GM18511 (cell line): ENCODE measurements around the gene CRAT.

Source experiments
- ATAC-seq: cut with Tn5 transposase; IDR thresholded peaks from one replicate; pipeline ENCODE4 v1.9.1; 2021; ENCODE audit warnings: mild to moderate bottlenecking, moderate library complexity; ENCODE audit not compliant: unreplicated experiment

Gene CRAT

DNA sequence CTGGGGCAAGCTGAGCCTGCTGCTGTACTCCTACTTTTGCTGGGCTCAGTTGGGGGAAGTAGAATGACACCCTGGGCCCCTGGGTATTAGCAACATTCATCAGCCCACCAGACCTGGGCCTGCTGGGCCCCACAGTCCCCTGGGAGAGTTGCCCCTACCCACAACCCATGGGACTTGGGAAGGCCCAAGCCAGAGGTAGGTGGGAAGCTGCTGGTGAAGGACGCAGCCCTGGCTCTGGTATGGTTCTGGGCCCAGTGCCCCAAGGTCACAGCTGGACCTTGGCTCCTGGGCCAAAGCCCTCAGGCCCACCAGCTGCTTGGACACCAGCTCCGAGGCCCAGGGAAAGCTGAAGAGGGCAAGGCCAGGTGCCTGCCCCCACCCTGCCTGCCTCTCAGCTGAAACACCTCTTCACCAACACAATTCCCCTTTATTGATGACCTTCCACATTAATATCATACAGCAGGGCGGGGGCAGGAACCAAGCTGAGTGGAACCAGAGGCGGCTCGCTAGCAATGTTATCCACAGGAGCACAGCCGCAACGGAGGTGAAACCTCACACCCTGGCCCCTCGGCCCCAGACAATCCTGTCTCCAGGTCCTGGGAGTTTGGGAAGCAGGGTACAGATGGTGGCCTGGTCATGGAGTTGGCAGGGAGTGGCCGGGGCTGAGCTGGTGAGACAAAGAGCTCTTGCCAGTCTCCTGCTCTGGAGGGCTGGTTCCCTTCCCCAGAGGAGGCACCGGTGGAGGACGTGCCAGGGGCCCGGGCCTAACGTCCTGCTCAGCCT, 16.0 kb downstream of the CRAT start:
- no peak for ATAC-seq

DNA sequence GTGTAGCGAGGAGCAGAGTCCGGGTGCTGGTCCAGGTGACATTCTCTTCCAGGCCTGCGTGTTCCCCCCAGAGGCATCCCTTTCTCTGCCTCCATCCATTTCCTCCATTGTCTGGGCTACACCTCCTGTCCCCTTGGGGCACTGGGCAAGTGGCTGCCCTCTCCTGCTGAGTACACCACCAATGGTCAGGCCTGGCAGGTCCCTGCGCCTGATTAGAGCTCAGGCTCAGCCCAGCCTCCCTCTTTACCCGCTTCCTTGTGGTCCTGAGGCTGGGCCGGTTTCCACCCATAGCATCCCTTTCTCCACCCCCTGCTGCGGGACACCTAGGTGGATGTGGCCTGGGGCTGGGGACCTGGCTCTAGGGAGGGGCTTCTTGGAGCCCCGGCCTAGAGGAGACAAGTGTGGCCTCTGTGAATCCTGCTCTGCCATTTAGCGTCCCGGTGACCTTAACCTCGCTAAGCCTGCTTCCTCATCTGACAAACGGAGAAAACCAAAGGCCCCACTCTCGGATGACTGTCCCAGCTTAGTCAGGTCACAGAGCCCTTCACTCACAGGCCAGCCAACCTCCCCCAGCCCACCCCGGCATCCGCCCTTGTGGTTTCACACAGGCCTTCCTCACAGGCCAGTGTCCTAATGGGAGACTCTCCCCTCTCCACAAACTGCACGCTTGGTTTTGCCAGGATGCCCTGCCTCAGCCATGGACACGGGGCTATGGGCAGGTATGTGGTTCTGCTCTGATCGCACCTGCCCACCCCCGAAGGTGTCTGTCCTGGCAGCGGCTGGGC, 16.8 kb downstream of the CRAT start:
- ATAC-seq = no peak

DNA sequence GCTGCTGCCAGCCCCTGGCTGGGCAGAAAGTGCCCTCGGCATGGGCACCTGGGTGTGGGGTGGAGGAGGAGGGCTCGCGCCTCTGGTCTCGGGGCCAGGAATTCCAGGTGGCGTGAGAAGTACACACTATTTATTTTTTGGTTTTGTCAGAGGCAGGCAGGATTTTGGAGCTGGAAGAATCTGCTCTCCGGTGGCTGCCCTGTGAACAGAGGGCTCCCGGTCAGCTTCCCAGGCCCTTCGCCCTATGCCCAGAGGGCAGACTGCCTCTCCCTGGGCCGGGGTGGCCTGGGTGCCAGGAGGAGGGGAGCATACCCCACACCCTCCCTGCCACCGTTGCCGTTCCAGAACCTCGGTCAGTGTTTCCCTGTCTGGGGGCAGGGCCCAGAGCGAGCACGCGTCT, 21.3 kb downstream of the CRAT start:
- no peak for ATAC-seq

DNA sequence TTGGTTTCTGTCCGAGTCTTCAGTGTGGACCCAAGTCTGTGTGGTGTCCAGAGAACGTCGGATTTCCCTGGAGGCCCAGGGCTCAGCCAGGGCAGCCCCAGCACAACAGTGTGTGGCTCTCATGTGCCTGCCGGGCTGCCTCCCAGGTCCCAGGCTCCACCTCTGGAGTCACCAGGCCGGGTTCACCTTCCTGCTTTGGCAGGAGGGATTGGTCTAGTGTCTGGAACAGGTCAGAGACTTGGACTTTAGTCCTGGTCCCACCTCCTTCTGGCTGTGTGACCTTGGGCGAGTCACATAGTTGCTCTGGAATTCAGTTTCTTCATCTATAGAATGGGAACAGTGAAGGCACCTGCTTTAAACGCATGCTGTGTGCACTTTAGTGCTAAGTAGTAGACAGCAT, 26.5 kb downstream of the CRAT start:
- no peak for ATAC-seq

DNA sequence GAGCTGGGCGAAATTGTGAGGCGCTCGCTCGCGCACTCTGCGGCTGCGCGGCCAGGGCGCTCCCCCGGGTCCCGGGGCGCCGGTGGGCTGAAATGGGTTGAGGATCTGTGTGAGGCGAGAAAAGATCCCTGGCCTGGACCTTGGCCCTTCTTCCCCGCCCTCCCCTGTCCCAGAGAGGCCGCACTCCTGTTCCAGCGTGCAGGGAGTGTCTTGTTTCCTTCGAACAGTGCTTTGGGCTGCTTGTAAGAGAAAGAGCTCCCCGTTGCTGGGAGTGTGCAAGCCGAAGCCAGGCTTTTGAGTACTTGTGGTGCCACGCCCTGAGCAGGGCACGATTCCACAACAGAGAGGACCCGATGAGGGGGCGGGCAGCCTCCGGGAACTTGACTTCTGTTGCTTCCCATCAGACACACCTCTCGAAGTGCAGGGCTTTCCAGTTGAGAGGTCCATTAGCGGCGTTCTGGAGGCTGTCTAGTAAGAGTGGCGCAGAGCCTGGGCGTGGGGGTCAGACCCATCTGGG, 29.1 kb downstream of the CRAT start:
- no peak for ATAC-seq

DNA sequence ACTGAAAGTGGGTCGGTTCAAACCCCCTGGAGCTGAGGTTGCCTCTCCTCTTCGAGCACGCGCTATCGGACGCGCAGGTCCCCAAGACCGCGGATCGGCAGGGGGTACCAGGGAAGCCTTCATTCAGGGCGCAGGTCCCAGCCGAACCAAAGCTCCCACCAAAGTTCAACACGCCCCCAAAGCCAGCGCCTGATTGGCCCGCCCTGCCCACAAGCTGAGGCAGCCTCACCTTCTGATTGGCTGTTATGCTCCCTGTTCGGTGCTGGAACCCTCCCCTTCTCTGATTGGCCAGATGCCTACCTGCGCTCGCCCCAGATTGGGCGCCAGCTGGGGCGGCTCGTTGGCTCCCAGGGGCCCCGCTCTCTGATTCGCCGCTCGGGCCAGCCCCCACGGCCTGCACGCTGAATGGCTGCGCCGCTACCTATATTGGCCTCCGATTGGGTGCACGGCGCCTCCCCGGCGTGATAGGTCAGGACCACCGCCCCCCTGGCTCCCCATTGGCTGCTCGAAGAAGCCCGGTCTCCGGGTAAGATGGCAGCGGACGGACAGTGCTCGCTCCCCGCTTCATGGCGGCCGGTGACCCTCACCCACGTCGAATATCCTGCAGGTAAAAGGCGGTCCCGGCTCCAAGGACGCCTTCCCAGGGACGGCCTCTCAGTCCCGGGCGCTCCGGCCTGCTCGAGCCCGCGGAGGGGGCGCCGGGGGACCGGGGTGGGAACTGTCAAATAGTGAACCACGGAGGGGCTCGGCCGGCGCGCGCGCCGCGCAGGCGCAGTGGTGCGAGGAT, 29.8 kb downstream of the CRAT start, which contains the start of gene DOLPP1:
DOLPP1 (plus strand) TSS at position 511 of the 787 bp plus-strand sequence; CDS start at position 532, 21 bp downstream.
- peak; percentile 95 for ATAC-seq

DNA sequence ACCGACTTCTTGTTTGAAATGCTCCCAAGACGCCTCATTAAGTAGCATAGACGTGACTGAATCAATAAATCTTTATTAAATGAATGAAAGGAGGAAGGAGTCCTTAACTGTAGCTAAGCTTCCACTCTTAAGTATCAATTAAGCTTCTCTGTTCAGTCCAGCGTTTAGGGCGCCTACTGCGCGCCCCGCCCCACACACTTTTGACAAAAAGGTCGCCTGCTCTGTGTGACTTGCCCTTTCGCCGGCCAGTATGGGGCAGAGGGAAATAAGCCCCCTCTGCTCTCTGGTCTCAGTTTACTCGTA, 30.3 kb downstream of the CRAT start:
- ATAC-seq = no peak

DNA sequence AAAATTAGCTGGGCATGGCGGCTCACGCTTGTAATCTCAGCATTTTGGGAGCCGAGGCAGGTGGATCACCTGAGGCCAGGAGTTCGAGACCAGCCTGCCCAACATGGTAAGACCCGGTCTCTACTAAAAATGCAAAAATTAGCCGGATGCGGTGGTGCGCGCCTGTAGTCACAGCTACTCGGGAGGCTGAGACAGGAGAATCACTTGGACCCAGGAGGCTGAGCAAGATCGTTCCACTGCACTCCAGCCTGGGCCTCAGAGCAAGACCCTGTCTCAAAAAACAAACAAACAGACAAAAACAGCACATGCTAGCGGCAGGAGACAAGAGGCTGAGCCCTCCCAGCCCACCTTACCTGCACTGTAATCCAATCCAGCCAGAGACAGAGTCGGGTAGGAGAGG, 30.8 kb downstream of the CRAT start:
- no peak for ATAC-seq

DNA sequence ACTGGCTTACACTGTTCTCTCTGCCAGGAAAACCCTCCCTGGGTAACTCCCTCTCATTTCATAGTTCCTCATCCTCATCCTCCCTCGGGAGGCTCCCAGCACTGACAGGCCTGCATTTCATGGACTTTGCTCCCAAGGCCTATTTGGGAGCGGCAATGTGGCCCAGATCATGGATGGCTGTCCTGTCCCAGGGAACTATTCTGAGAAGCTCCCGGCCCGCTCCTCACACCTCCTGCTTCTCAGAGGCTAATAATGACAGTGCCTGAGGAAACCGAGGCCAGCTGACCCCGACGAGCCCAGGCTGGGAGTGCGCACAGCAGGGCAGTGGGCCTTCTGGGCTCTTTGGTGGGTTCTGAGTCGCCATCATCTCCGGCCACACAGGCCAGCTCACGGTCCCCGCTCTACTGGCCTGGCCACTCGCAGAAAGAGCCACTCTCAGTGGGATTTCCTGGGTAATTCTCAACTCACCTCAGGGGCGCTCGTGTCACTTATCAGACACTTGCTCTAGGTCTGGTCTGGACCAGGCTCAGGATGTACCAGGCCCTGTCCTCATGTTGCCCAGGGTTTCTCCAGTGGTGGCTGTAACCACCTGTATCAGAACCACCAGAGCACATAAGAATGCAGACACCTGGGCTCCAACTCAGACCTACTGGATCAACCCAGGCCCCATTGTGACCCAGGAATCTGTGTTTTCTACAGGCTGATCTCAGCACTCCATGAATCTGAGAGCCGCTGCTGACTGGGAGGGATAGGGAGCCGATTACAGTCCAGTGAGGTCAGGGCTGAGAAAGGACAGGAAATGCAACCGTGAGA, 31.7 kb downstream of the CRAT start:
- no peak for ATAC-seq

DNA sequence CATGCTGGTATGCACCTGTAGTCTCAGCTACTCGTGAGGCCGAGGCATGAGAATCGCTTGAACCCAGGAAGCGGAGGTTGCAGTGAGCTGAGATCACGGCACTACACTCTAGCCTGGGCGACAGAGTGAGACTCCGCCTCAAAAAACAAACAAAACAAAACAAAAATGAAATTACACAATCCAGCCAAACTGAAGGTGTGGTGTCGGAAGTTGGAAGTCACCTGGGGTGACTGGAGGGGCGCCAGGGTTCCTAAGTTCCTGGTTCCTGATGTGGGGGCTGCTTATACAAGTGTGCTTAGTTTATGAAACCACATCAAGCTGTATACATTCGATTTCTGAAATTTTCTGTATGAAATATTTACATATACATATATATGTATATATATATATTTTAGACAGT, 33.4 kb downstream of the CRAT start:
- ATAC-seq = no peak

DNA sequence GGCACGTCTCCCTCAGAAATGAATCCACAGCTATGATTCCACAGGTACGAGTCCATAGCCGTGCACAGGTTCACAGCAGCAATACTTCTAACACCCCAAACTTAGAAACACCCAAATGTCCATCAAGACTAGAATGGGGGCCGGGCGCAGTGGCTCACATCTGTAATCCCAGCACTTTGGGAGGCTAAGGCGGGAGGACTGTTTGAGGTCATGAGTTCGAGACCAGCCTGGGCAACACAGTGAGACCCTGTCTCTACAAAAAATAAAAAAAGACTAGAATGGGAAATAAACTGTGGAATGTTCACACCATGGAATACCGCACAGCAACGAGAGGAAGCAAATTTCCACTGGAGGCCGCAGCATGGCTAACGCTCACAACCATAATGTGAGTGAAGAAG, 34.0 kb downstream of the CRAT start:
- ATAC-seq = no peak

DNA sequence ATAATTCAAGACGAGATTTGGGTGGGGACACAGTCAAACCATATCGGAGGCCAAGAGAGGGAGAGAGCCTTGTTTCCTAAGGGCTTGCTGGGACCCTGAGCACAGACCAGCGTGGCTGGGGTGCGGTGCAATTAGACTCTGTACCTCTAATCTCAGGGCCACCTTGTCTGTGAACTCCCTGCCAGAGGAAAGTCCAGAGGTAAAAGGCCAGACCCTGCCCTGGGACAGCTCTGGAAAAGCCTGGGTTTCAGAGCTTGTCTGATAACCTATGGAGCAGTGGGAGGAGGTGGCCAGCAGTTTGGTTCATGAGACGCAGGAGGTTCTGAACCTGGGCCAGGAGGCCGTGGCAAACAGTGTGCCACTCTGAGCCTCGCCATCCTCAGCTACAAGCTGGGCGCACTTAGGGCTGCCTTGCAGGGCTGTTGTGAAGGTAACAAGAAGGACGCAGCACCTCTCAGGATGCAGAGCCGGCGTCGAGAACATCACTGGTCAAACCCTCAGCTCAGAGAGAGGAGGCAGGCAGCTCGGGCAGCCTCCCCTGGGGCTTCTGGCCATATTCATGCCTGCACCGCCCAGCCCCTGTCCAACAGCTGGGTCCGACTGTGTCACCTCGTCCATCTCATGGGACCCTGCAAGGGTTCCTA, 34.5 kb downstream of the CRAT start:
- ATAC-seq = no peak

DNA sequence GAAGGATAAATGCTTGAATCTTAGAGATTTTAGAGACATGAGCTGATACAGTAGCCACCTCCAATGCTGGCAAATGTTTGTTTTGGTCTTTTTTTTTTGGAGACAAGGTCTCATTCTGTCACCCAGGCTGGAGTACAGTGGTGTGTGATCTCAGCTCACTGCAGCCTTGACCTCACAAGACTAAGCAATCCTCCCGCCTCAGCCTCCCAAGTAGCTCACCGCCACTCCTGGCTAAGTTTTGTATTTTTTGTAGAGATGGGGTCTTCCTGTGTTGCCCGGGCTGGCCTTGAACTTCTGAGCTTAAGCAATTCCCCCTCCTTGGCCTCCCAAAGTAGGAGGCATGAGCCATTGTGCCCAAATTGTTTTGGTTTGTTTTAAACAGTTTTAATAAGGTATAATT, 36.5 kb downstream of the CRAT start:
- no peak for ATAC-seq

DNA sequence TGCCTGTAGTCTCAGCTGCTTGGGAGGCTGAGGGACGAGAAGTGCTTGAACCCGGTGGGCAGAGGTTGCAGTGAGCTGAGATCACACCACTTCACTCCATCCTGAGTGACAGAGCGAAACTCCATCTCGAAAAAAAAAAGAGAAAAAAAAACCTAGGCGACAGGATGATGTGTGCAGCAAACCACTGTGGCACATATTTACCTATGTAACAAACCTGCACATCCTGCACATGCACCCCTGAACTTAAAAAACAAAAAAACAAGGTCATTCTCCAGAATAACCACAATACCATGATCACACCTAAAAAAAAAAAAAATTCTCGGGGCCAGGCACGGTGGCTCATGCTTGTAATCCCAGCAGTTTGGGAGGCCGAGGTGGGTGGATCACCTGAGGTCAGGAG, 37.2 kb downstream of the CRAT start:
- no peak for ATAC-seq

DNA sequence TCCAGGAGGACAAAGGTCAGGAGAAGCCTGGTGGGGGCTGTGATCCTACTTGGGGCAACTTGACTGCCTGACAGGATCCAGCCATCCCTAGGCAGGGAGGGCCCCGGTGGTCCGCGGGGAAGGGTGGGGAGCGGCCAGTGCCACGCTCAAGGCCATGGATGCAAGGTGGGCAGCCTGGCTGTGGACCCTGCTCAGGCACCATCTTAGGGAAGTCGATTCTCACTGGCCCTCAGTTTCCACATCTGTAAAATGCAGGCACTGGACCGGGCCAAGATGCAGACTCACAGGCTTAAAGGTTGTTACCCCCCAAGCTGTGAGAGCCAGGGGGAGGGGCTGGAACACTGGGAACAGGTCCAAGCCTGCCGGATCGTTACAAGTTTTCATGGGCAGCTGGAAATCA, 38.4 kb downstream of the CRAT start:
- ATAC-seq = no peak

DNA sequence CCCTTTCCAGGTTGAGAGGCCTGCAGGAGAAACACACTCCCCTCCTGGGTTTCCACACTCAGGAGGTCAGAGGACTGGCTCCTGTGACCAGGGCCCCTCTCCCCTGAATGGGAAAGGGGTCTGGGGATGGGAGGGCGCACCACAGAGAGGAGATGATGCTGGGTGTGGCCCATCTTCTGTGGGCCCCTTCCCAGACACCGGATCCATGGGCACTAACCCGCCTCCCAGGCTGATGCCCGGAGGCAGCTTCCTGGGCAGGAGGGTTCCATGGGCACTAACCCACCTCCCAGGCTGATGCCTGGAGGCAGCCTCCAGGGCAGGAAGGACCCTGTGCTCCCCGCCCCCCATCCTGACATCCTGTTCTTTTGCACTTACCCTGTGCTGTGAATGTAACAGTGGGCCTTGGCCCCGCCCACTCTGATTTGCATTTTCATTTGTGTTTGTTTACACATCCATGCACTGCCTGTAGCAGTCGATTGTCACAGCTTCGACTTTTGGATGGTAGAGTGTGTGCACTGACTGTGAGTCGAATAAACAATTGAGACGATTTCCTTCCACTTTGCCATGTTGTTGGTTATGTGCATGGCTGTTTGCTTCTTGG, 39.0 kb downstream of the CRAT start:
- no peak for ATAC-seq

DNA sequence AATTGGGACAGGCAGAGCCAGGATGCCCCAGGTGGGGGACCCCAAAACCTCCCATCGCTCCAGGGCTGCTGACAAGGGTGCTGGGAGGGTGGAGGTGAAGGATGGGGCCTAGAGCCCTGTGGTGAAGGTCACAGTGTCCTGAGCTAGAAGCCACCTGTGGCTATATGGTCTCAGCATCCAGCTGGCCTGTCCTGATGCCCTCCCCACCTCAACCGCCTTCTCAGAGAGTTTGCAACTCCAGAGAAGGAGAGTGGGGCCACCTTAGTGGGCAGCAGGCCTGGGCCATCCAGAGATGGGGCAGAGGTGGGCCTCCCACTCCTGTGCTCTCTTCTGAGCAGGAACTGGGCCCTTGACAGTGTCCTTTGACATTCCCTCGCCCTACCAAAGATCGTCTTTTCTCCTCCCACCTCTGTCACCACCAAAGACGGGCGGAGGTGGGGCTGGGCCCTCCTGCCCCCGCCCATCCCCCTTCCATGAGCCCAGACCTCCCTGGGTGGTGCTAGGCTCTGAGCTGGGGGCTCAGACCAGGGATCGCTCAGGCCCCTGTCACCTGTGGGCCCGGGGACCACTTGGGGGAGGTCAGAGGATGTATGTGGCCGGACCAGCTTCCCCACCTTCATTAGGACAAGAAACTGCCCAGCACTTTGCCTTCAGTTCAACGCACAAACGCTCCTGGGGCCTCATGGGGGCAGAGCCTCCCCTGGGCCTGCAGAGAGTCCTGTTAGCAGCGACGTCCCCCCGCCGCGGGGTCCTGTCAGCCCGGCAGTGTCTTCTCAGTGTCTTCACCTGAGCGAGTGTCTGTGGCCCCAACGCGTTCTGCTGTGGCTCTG, 39.7 kb downstream of the CRAT start:
- no peak for ATAC-seq

DNA sequence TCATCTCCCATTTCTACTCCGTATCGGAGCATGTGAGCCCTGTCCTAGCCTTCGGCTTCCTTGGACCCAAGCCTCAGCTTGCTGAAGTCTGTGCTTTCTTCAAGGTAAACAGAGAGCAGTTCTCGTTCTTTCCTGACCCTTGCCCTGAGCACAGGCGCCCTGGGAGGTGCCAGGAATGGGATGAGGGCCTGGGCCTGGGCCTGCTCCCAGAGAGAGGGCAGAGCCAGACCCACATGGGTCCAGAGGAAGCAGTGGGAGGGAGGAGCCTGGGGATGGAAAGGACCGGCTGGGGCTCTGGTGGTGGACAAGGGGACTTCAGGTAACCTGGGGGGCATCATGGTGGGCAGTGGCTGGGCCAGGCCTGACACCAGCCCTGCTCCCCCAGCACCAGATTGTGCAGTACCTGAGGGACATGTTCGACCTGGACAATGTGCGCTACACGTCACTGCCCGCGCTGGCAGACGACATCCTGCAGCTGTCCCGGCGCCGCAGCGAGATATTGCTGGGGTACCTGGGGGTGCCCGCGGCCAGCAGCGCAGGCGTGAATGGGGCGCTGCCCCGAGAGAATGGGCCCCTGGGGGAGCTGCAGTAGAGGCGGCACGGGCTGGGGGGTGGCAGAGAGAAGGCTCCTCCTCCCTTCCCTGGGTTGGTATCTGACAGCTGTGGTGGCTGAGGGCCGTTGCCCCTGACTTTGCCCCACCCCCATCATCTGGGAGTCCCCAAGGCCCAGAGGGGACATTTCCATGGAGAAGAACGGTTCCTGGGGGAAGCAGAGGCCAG, 40.5 kb downstream of the CRAT start:
- no peak for ATAC-seq
